CD4-positive, alpha-beta T cell treated with Interleukin-15 for 1 hour (primary cell): ENCODE measurements around the gene TBCB.

Experiments used
- DNase-seq: peaks from one replicate; pipeline ENCODE4 v3.0.0-alpha.2; 2020

TBCB gene

GRCh38 chr19:36136964-36137686, 21.9 kb downstream of the TBCB start:
- peak; percentile 36 for DNase-seq

GRCh38 chr19:36139120-36139472, 23.8 kb downstream of the TBCB start:
- no peak for DNase-seq

GRCh38 chr19:36139473-36140303, 24.4 kb downstream of the TBCB start, which contains the start of gene CAPNS1:
Gene CAPNS1 (plus strand): TSS chr19:36140066. CDS start chr19:36141012, 946 bp downstream.
- DNase-seq, result peak; percentile 94

- peak; percentile 72 for DNase-seq
These were observed 25.2 kb downstream of the TBCB start for GRCh38 chr19:36140304-36141038.

- DNase-seq, result peak; percentile 88
These were observed 26.0 kb downstream of the TBCB start for GRCh38 chr19:36141039-36141927.

GRCh38 chr19:36142046-36142445, 26.8 kb downstream of the TBCB start:
- DNase-seq, result no peak

GRCh38 chr19:36142496-36142895, 27.2 kb downstream of the TBCB start:
- DNase-seq, result no peak

GRCh38 chr19:36144624-36145023, 29.4 kb downstream of the TBCB start:
- DNase-seq, result no peak

GRCh38 chr19:36149673-36150406, 34.6 kb downstream of the TBCB start:
- DNase-seq, result no peak

- DNase-seq, result no peak
These were observed 35.3 kb downstream of the TBCB start for GRCh38 chr19:36150586-36150985.

GRCh38 chr19:36151144-36152018, 36.1 kb downstream of the TBCB start:
- DNase-seq, result no peak

- no peak for DNase-seq
These were observed 36.7 kb downstream of the TBCB start for GRCh38 chr19:36152019-36152351.

GRCh38 chr19:36152352-36153091, 37.3 kb downstream of the TBCB start, which contains the start of gene COX7A1:
Gene COX7A1 (minus strand): TSS chr19:36152447. CDS start chr19:36152407, 40 bp downstream.
- DNase-seq, result no peak

GRCh38 chr19:36153126-36153525, 37.9 kb downstream of the TBCB start:
- no peak for DNase-seq

- no peak for DNase-seq
These were observed 45.7 kb downstream of the TBCB start for GRCh38 chr19:36160821-36161596.

- no peak for DNase-seq
These were observed 48.5 kb downstream of the TBCB start for GRCh38 chr19:36163813-36164212.

- DNase-seq, result no peak
These were observed 54.0 kb downstream of the TBCB start for GRCh38 chr19:36169084-36169760.

- no peak for DNase-seq
These were observed 57.6 kb downstream of the TBCB start for GRCh38 chr19:36172852-36173251.
